SW480 (cell line): ENCODE results near the gene CECR2.

ENCODE experiments used
- DNase-seq: peaks from one replicate; pipeline ENCODE4 v3.0.0-alpha.2; 2016; ENCODE audit warnings: low spot score

CECR2 gene

GRCh38 chr22:17570851-17571631 is 201.8 kb downstream of the CECR2 start:
- no peak for DNase-seq

- DNase-seq, result no peak
Observed at GRCh38 chr22:17575151-17575550, 205.9 kb downstream of the CECR2 start.

GRCh38 chr22:17575681-17576080 is 206.4 kb downstream of the CECR2 start:
- DNase-seq, result no peak

- no peak for DNase-seq
Observed at GRCh38 chr22:17576470-17576869, 207.2 kb downstream of the CECR2 start.

- no peak for DNase-seq
Observed at GRCh38 chr22:17578136-17578754, 209.0 kb downstream of the CECR2 start.

GRCh38 chr22:17579535-17579981 is 210.3 kb downstream of the CECR2 start:
- DNase-seq, result no peak

GRCh38 chr22:17580441-17581031 is 211.3 kb downstream of the CECR2 start:
- no peak for DNase-seq

GRCh38 chr22:17581056-17581455 is 211.8 kb downstream of the CECR2 start:
- DNase-seq, result no peak

GRCh38 chr22:17581631-17582030 is 212.4 kb downstream of the CECR2 start:
- DNase-seq, result no peak

GRCh38 chr22:17583151-17583550 is 213.9 kb downstream of the CECR2 start:
- DNase-seq, result no peak

GRCh38 chr22:17586831-17587440 is 217.7 kb downstream of the CECR2 start:
- no peak for DNase-seq

- DNase-seq, result no peak
Observed at GRCh38 chr22:17587629-17588028, 218.4 kb downstream of the CECR2 start.

- DNase-seq, result no peak
Observed at GRCh38 chr22:17588606-17589005, 219.3 kb downstream of the CECR2 start.

GRCh38 chr22:17589810-17590375 is 220.6 kb downstream of the CECR2 start:
- no peak for DNase-seq

- no peak for DNase-seq
Observed at GRCh38 chr22:17590586-17590985, 221.3 kb downstream of the CECR2 start.

- DNase-seq, result no peak
Observed at GRCh38 chr22:17592201-17592600, 222.9 kb downstream of the CECR2 start.

- no peak for DNase-seq
Observed at GRCh38 chr22:17596226-17596625, 227.0 kb downstream of the CECR2 start.

GRCh38 chr22:17597217-17597616 is 228.0 kb downstream of the CECR2 start:
- DNase-seq, result no peak

GRCh38 chr22:17598318-17598717 is 229.1 kb downstream of the CECR2 start:
- no peak for DNase-seq

- DNase-seq, result no peak
Observed at GRCh38 chr22:17601031-17601430, 231.8 kb downstream of the CECR2 start.

- DNase-seq, result no peak
Observed at GRCh38 chr22:17603668-17604067, 234.4 kb downstream of the CECR2 start.

GRCh38 chr22:17606496-17606895 is 237.2 kb downstream of the CECR2 start:
- DNase-seq, result no peak
